NCI-H1694 treated with DMSO at 0.1 percent for 48 hours (cell line): ENCODE measurements around the gene FNDC3B.
A peak's percentile ranks its signal among the peaks of the same experiment; 100 is the strongest.
"Not testable (repeated sequence)": the region's sequence is repeated elsewhere in the genome, so short reads cannot be mapped to it uniquely, and the experiment has no call there.

Experiments used
- DNase-seq: peaks from one replicate; lab custom pipeline; 2025; lab: John Stamatoyannopoulos, UW

FNDC3B gene

DNA sequence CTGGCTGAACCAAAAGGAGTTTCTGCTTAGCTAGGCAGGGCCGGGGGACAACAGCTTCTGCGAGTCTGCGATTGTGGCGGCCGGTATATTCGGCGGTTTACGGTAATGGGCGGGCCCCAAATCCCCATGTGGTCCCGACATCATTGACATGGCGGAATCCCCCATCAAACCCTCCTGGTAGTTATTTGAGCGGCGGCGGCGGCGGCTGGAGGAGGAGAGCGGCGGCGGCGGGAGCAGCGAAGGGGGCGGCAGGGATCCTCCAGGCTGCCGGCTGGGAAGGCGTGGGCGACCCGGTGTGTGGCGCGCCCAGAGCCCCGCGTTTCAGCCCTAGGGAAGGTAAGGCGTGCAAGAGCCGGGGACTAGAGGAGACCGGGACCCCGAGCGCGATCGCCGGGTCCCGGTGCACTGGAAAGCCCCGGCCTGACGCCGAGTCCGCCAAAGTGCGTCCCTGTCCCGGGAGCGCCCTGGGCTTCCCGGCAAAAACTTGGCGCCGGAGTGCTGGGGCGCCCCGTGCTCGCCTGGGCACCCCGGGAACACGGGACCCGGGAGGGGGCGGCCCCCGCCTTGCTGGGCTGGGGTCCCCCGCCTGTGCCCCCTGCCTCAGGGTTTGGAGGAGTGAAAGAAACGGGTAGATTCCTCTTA, at the start of gene FNDC3B:
FNDC3B (plus strand) TSS at position 143 of the 642 bp plus-strand sequence. CDS start 72,902 bp downstream, outside the sequence.
- peak; percentile 85 for DNase-seq

DNA sequence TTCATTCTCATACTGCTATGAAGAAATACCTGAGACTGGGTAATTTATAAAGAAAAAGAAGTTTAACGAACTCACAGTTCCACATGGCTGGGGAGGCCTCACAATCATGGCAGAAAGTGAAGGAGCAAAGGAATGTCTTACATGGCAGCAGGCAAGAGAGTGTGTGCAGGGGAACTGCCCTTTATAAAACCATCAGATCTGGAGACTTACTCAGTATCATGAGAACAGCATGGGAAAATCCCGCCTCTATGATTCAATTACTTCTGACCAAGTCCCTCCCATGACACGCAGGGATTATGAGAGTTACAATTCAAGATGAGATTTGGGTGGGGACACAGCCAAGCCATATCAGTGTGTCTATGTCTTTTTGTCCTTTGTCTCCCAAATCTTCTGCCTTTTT, 49.1 kb upstream of the FNDC3B start:
- DNase-seq: not testable (repeated sequence)

DNA sequence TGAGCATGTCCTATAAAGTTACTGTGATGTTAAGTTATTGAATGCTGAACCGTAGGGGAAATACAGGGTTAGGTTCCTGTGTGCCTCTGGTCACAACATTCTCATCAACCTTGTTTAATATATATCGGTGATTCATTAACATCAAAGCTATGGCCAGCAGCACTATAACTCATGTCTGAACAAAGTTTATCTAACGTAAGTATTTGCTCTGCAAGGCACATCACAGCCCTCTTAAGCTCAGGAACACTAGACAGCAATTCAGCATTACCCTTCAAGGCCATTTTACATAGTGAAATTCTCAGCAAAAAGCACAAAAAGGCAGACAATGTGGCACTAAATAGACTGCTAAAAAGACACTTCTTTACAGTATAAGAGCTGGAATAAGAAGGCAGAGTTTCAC, 48.2 kb upstream of the FNDC3B start:
- no peak for DNase-seq

DNA sequence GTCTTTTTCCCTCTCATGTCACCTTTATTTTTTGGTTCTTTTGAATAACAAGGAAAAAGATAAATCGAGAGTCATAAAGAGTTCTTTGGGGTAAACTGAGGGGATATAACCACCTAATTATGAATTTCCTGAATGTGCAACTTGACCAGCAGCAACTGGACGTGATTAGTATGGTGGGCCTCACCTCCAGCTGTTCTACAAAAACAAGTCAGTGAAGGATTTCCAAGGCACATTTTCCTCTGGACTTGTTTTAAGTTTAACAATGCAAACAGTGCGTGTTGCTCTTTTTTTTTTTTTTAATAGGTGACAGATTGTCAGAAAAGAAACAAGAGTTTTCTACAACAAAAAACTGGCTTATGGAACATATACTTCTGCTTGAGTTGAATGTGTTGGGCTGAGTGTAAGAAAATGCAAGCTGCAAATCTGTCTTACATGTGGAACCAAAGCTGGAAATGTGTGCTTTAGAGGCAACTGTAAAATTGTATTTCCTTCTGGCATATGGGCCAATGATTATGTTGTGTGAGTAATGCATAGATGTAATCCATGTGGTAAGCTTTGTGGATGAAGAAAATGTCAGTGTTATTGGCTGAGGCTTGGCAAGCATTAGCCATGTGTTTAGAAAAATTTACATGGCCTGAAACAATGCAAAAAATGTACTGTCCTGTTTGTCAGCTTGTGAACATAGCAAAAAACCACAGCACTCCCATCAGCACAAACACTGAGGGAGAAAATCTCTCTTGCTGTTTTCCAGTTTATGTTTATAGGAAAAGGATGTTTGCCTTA, 44.5 kb upstream of the FNDC3B start:
- DNase-seq: no peak

DNA sequence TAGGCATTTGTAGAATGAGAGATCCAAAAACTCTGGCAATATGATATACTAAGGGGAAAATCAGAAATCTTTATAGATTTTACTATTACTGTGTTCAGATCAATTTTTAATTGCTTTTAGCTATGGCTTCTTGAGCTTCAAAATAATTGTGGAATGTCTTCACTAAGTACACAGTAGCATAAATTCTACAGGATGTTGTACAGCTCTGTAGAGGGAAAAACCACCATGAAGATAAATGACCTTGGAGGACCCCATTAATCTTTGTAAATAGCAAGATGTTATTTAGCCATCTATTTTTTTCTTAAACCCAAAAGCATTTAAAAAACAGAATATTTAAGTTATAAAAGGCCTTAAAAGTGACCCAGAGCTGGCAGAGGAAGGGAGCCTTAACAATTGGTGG, 43.9 kb upstream of the FNDC3B start:
- DNase-seq: no peak

DNA sequence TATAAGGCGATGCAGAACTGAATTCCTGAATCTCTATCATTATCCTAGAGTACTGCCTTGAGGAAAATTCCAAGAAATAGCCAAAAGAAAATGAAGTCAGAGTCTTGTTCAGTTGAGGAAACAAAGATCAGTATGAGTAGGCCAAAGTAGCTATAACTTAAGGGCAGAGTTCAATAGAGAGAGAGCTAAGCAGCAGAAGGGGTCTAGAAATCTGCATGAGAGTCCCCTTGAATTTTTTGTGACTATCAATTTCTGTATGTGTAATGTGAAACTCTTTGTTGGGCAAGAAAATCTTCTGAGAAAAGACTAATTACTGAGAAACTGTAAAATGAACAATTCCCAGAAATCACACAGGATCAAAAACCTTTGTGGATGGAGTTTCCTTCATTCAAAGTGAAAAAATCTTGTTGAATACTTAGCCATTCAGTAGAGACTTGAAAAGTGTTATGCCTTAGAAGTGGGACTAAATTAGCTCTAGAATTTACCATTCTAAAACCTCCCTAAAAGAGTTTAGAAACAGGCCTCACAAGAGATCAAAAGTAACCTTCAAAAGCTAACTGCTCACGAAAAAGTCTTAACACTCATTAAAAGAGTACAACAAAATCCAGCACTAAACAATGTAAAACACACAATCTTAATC, 43.1 kb upstream of the FNDC3B start:
- DNase-seq: no peak

DNA sequence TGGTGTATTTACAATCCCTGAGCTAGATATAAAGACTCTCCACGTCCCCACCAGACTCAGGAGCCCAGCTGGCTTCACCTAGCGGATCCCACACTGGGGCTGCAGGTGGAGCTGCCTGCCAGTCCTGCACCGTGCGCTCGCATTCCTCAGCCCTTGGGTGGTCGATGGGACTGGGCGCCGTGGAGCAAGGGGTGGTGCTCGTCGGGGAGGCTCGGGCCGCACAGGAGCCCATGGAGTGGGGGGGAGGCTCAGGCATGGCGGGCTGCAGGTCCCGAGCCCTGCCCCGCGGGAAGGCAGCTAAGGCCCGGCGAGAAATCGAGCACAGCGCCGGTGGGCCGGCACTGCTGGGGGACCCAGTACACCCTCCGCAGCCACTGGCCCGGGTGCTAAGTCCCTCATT, 40.6 kb upstream of the FNDC3B start:
- not testable (repeated sequence) for DNase-seq

DNA sequence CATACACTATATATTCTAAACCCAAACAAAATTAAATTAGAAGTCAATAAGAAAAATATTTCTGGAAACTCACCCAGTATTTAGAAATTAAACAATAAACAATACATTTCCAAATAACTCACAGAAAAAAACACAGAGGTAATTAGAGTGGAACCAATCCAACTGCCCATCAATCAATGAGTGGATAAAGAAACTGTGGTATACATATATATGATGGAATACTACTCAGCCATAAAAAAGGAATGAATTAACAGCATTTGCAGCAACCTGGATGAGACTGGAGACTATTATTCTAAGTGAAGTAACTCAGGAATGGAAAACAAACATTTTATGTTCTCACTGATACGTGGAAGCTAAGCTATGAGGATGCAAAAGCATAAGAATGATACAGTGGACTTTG, 37.8 kb upstream of the FNDC3B start:
- not testable (repeated sequence) for DNase-seq

DNA sequence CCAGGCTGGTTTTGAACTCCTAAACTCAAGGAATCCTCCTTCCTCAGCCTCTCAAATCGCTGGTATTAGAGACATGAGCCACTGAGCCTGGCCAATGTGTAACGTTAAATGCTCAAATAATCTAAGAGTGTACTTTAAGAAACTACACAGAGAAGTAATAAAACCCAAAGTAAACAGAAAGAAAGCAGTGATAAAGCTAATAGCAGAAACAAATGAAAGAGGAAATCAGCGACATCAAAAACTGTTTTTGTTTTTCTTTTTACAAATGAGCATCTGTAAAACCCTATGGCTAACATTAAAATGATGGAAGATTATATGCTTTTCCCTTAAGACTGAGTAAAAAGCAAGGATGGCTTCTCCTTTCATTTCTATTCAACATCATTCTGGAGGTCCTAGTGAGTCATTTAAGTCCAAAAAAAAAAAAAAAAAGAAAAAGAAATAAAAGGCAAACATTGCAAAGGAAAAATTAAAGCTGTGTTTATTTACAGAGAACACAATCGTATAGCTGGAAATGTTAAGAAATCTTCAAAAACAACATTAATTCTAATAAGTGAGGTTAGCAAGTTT, 36.8 kb upstream of the FNDC3B start:
- DNase-seq: no peak

DNA sequence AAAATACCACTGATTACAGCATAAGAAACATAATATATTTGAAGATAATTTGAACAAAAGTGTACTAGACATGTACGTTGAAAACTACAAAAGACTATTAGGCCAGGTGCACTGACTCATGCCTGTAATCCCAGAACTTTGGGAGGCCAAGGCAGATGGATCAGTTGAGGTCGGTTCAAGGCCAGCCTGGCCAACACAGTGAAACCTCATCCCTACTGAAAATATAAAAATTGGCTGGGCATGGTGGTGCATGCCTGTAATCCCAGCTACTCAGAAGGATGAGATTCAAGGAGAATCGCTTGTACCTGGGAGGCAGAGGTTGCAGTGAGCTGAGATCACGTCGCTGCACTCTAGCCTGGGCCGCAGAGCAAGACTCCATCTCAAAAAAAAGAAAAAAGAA, 36.2 kb upstream of the FNDC3B start:
- DNase-seq: no peak

DNA sequence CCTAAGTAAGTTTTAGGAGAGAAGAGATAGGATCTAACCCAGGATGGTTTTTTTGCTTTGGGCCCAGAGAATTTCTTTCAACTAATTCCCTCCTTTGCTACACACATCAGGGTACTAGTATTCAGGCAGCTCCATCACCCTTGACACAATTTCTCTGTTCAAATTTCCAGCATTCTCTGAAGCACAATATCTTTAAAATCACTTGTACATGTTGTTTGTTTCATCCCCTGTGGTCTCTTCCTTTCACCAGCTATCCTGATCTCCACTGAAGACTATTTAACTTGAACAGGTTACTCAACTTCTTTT, 32.4 kb upstream of the FNDC3B start:
- no peak for DNase-seq

DNA sequence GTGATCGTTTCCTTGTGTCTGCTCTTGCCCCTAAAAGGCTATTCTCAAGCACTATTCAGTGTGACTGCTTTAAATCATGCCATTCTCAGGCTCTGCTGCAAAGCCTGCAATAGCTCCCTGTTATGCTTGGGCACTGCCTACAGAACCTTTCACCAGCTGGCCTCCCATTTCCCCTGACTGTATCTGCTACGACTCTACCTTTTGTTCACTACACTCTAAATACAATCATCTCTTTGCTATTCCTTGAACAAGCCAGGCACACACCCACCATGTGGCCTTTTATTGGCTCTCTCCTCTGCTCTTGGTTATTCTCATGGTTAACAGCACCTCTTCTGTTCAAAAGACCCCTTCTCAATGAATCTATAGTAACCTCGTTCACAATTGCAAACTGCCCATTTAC, 29.6 kb upstream of the FNDC3B start:
- DNase-seq: no peak

DNA sequence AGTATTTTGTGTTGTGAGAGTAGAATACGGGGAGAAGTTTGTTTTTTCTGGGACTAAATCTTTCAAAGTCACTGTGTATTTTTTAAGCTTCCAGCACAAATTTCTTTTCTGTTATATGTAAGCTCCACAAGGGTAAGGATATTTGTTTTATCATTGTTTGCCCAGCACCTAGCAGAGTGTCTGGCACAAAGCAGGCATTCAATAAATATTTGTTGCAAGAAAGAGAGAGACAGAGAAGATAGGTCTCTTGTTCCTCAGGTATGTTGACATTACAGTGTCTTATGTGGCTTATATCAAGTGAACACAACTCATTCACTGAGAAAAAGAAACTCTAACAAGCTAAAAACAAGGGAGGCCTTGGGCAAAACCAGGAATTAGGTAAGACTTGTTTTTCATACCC, 26.6 kb upstream of the FNDC3B start:
- no peak for DNase-seq

DNA sequence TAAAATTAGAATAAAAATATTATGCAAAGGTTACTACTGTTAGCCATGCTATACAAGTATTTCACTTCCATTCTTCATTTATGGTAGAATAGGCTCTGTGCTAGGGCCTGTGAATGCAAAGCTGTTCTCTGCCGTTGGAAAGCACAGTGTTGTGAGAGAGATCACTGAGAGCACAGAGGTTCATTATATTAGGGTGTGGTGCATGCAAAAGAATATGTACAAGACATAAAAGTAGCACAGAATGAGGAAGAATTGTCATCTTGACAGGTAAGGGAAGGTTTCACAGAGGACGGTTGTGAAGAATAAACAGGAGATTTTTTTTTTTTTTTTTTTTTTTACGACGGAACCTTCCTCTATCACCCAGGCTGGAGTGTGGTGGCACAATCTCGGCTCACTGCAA, 25.2 kb upstream of the FNDC3B start:
- DNase-seq: no peak

DNA sequence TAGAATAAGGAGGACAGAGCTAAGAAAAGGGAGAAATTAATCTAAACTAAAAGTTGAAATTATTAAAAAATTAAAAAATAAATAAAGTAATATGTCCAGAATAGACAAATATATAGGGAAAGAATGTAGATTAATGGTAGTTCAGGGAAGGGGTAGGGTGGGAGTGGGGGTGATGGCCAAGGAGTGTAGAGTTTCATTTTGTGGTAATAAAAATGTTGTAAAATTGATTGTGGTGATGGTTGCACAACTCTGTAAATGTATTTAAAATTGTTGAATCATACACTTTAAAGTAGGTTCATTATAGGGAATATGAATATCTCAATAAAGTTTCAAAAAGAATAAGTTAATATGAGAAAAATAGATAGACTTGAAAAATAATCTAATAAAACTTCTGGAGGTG, 21.0 kb upstream of the FNDC3B start:
- no peak for DNase-seq

DNA sequence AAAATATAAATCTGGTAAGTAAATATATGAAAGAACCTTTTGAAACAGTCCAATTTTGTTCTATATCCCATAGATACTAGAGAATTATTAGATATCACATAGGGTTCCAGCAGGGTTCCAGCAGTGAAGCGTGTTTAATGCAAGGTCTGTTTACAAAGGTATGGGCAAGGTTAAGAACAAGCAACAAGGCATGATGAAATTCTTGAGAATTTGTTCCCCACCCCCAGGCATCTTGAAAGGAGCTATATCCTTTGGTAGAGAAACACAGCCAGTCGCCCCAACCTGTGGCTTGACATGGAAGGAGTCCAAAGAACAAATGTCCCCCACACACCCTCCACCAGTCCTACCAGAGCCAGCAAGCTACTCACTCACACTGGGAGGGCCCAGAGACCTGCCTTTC, 18.6 kb upstream of the FNDC3B start:
- DNase-seq: no peak

DNA sequence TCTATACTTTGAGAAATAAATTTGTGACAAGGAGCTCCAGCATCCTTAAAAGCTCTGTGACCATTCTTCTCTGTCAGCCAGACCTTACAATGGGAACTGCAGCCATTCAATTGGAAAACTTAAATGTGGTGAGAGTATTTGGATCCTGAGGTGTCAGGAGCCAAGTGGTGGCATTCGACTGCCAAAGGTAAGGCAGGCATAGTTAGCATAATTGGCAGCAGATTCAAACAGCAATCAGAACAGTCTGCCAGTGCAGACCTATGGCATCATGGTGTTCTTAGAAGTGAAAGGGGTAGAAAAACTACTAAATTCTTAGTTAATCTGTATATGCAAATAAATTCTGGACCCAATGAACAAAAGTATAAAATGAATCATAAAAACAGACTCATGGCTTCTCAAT, 18.2 kb upstream of the FNDC3B start:
- no peak for DNase-seq

DNA sequence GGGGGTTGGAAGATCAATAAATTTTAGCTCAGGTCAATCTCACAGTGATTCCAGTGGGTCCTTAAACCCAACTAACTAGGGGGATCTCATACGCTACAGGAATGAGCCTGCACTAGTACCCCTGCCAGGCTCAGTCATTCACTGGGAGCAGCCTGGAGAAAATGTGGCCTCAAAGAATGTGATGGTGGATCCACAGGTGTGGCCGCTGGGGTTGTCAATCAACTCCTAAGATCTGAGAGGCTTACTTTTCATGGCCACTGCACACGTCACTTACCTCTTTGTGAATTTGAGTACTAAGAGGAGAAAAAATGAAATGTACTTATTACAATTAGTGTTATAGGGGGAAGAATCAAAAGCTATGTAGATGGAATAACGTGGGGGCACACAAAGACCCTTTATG, 17.5 kb upstream of the FNDC3B start:
- no peak for DNase-seq

DNA sequence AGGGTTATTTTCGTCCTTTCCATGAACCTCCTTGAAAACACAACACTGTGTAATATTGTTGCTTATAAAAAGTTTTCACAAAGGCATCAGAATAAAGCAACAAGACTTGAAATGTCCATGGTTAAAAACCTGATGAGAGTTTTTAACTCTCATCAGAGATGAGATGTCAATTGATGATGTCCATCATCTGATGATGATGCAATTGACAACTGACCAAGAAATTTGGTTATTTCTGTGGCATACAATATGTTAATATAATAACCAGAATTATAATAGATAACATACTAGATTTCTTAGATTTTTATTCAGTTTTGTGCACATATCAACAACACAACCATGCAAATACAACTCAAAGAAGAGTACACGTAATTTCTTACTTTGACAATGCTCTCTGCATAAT, 15.5 kb upstream of the FNDC3B start:
- no peak for DNase-seq

DNA sequence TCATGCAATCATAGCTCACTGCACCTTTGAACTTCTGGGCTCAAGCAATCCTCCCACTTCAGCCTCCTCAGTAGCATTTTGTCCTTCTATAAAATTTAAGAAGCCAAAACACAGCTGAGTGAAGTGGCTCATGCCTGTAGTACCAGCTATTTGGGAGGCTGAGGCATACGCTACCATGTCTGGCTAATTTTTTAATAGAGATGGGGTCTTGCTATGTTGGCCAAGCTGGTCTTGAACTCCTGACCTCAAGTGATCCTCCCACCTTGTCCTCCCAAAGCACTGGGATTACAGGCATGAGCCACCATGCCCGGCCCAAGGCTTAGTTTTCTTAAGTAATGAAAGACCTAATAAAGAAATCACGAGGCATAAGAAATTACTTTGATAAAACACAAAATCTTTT, 14.7 kb upstream of the FNDC3B start:
- DNase-seq: no peak

DNA sequence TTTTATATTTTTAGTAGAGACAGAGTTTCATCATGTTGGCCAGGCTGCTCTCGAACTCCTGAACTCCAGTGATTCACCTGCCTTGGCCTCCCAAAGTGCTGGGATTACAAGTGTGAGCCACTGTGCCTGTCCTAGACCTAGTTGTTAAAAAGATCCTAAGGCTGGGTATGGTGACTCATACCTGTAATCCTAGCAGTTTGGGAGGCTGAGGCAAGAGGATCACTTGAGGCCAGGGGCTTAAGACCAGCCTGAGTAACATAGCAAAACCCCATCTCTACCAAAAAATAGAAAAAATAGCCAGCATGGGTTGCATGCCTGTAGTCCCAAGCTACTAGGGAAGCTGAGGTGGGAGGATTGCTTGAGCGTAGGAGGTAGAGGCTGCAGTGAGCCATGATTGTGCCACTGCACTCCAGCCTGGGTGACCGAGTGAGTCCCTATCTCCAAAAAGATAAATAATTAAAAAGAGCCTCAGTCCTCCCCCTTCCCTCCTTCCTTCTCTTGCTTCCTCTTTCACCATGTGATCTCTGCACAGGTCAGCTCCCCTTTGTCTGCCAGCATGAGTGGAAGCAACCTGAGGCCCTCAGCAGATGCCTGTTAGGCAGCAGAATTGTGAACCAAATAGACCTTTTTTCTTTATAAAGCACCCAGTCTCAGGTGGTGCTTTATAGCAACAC, 9.8 kb upstream of the FNDC3B start:
- DNase-seq: no peak

DNA sequence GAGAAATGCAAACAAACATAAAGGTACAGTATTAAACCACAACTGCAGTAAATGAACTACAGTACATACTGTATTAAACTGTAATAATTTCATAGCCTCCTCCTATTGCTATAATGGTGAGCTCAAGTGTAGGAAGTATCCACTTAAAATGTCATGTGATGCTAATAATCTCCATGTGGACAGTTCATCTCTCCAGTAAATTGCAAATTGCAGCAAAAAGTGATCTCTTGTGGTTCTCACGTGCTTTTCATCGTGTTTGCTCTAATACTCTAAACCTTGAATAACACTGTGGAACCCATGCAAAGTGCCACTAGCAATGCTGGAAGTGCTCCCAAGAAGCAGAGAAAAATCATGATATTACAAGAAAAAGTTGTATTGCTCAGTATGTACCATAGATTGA, 9.2 kb upstream of the FNDC3B start:
- DNase-seq: no peak

DNA sequence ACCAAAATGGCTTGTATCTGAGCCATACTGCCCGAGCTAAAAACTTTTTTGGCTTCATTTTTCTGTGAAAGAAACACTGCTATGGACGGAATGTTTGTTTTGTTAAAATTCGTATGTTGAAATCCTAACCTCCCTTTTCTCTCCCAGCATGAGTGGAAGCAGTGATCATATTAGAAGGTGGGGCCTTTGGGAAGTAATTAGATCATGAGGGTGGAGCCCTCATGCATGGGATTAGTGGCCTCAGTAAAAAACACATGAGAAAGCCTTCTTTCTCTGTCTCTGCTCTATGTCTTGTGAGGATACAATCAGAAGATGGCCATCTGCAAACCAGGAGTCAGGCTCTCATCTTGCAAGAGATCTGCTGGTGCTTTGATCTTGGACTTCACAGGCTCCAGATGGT, 7.4 kb upstream of the FNDC3B start:
- DNase-seq: no peak
